HG03280 (cell line): ENCODE data around the gene WDR93.
A peak's percentile ranks its signal among the peaks of the same experiment; 100 is the strongest.

Experiments used
- ATAC-seq: cut with Tn5 transposase; IDR thresholded peaks from one replicate; pipeline ENCODE4 v1.9.1; 2021; ENCODE audit warnings: mild to moderate bottlenecking, moderate library complexity; ENCODE audit not compliant: unreplicated experiment

Gene WDR93

GRCh38 chr15:89690276-89691218, at the start of gene WDR93, which contains the start of gene PEX11A:
WDR93 (plus strand) TSS chr15:89690811; CDS start chr15:89701747, 10,936 bp downstream.
PEX11A (minus strand) TSS chr15:89690754; CDS start chr15:89690632, 122 bp downstream.
- peak; percentile 94 for ATAC-seq

- no peak for ATAC-seq
Observed at GRCh38 chr15:89641053-89641452, 49.6 kb upstream of the WDR93 start.

- no peak for ATAC-seq
Observed at GRCh38 chr15:89642106-89642505, 48.5 kb upstream of the WDR93 start.

GRCh38 chr15:89645680-89646079, 44.9 kb upstream of the WDR93 start:
- ATAC-seq = no peak

GRCh38 chr15:89646416-89647141, 44.0 kb upstream of the WDR93 start:
- ATAC-seq = no peak

GRCh38 chr15:89647191-89647851, 43.3 kb upstream of the WDR93 start:
- peak; percentile 68 for ATAC-seq

- ATAC-seq = no peak
Observed at GRCh38 chr15:89648106-89649012, 42.3 kb upstream of the WDR93 start.

GRCh38 chr15:89649013-89649625, 41.5 kb upstream of the WDR93 start:
- no peak for ATAC-seq

GRCh38 chr15:89649716-89650115, 40.9 kb upstream of the WDR93 start:
- ATAC-seq = no peak

- no peak for ATAC-seq
Observed at GRCh38 chr15:89652131-89652530, 38.5 kb upstream of the WDR93 start.

- no peak for ATAC-seq
Observed at GRCh38 chr15:89652666-89653065, 37.9 kb upstream of the WDR93 start.

GRCh38 chr15:89653578-89653977, 37.0 kb upstream of the WDR93 start:
- ATAC-seq = no peak

GRCh38 chr15:89654301-89654761, 36.3 kb upstream of the WDR93 start:
- no peak for ATAC-seq

- no peak for ATAC-seq
Observed at GRCh38 chr15:89654847-89655805, 35.5 kb upstream of the WDR93 start, which contains the start of gene KIF7. KIF7 (minus strand) TSS chr15:89655467; CDS start chr15:89652930, 2,537 bp downstream.

- ATAC-seq = no peak
Observed at GRCh38 chr15:89656116-89656815, 34.3 kb upstream of the WDR93 start.

GRCh38 chr15:89657686-89658200, 32.9 kb upstream of the WDR93 start:
- ATAC-seq = no peak

GRCh38 chr15:89659295-89659694, 31.3 kb upstream of the WDR93 start:
- ATAC-seq = no peak

GRCh38 chr15:89660556-89660955, 30.1 kb upstream of the WDR93 start:
- no peak for ATAC-seq
